Ectodermal cell (in vitro differentiated cells): ENCODE results near the gene ELFN2.

ENCODE experiments used
- H3K27ac ChIP-seq: 2 replicates; pipeline ENCODE4 v1.7.0; 2013; ENCODE audit warnings: mild to moderate bottlenecking, low read depth, low read length; ENCODE audit not compliant: insufficient read depth, poor library complexity, severe bottlenecking
- H3K27me3 ChIP-seq: 2 replicates; pipeline ENCODE4 v1.7.0; 2013; ENCODE audit warnings: mild to moderate bottlenecking, low read length; ENCODE audit not compliant: insufficient read depth, control insufficient read depth, poor library complexity, severe bottlenecking
- H3K36me3 ChIP-seq: one replicate; pipeline ENCODE4 v1.7.0; 2013; ENCODE audit warnings: low read length; ENCODE audit not compliant: control insufficient read depth, insufficient read depth
- H3K4me1 ChIP-seq: one replicate; pipeline ENCODE4 v1.7.0; 2013; ENCODE audit warnings: low read length; ENCODE audit not compliant: control insufficient read depth, insufficient read depth
- H3K4me3 ChIP-seq: 2 replicates; pipeline ENCODE4 v1.7.0; 2013; ENCODE audit warnings: low read depth, low read length, control low read depth; ENCODE audit not compliant: insufficient read depth
- H3K9me3 ChIP-seq: 2 replicates; pipeline ENCODE4 v1.7.0; 2013; ENCODE audit warnings: mild to moderate bottlenecking, low read length, moderate library complexity; ENCODE audit not compliant: control insufficient read depth
- WGBS, 2 experiments: methylation state at CpG; one replicate each; pipeline ENCODE4 v1.1.7; 2013; ENCODE audit warnings: missing lambda C conversion rate in 2 of 2; 5-methylcytosine and 5-hydroxymethylcytosine counted together

ELFN2 gene

GRCh38 chr22:37427711-37428635 is 694 bp upstream of the ELFN2 start:
- Histone ChIP-seq H3K4me1 (peaks cover 13% of the 10 kb centered on the region), H3K27me3 (peaks cover 55% of the 10 kb centered on the region), H3K36me3 (no peaks in the 10 kb centered on the region), H3K4me3 (peak overlapping the region; percentile 38), H3K9me3 (no peaks in the 10 kb centered on the region), H3K27ac (no peak overlapping the region)
- 23 to 24% methylated on average over 59 of the region's 59 CpGs for WGBS, 2 experiments

DNA sequence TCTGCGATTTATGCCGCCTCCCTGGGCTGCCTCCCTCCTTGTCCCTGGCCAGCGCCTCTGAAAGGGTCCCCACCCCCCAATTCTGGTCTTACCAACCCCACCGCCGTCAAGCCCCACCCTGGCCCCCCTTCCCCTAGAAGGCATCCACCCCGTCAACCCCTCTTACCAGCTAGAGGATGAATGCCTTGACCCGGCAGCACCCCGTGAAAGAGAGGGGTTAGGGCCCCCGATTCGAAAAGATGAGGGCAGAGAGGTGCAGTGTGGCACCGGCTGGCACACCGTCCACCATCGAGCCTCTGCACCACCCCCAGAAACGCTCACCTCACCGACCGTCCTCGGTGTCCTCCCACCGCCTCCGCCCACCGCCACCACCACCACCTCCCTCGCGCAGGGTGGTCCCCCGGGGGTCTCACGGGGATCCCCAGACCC is 559 bp downstream of the ELFN2 start:
- H3K27ac ChIP-seq: no peak overlapping the region
- no peaks in the 10 kb centered on the region for H3K36me3 ChIP-seq
- H3K9me3 ChIP-seq: no peaks in the 10 kb centered on the region
- peaks cover 13% of the 10 kb centered on the region for H3K4me1 ChIP-seq
- H3K4me3 ChIP-seq: peak overlapping the region; percentile 38
- WGBS, 2 experiments: 7 to 8% methylated on average over 24 of the region's 24 CpGs
- H3K27me3 ChIP-seq: peaks cover 59% of the 10 kb centered on the region

- WGBS, 2 experiments: 26 to 33% methylated on average over 43 of the region's 43 CpGs
- H3K27ac ChIP-seq: no peak overlapping the region
- no peaks in the 10 kb centered on the region for H3K36me3 ChIP-seq
- peaks cover 13% of the 10 kb centered on the region for H3K4me1 ChIP-seq
- H3K4me3 ChIP-seq: no peak overlapping the region
- peaks cover 66% of the 10 kb centered on the region for H3K27me3 ChIP-seq
- no peaks in the 10 kb centered on the region for H3K9me3 ChIP-seq
Observed at GRCh38 chr22:37425800-37426705, 1.2 kb downstream of the ELFN2 start.

GRCh38 chr22:37425369-37425768 is 1.9 kb downstream of the ELFN2 start:
- Histone ChIP-seq H3K4me1 (peaks cover 13% of the 10 kb centered on the region), H3K9me3 (no peaks in the 10 kb centered on the region), H3K27me3 (peaks cover 72% of the 10 kb centered on the region), H3K27ac (no peak overlapping the region), H3K4me3 (no peak overlapping the region), H3K36me3 (no peaks in the 10 kb centered on the region)
- 85 to 88% methylated on average over 11 of the region's 11 CpGs for WGBS, 2 experiments

DNA sequence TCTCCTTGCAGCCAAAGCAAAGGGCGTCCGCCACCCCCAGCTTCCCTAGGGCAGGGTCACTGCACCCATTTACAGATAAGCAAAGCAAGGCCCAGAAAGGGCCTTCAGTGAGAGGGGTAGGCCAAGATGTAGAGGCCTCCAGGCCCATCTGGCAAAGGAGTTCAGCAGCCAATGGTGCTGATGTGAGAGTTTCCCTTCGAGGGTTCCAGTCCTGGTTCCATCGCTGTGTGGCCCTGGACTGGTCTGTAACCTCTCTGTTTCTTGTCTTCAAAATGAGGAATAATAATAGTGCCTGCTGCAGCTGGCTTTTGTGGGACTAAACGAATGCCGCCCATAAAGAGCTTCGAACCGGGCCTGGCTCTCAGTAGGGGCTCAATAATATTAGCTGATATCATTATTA is 4.0 kb downstream of the ELFN2 start:
- 88 to 94% methylated on average over 6 to 8 of the region's 8 CpGs for WGBS, 2 experiments
- no peaks in the 10 kb centered on the region for H3K9me3 ChIP-seq
- H3K36me3 ChIP-seq: no peaks in the 10 kb centered on the region
- H3K4me1 ChIP-seq: peaks cover 27% of the 10 kb centered on the region
- peaks cover 86% of the 10 kb centered on the region for H3K27me3 ChIP-seq
- no peak overlapping the region for H3K4me3 ChIP-seq
- no peak overlapping the region for H3K27ac ChIP-seq

GRCh38 chr22:37421468-37421877 is 5.8 kb downstream of the ELFN2 start:
- Histone ChIP-seq H3K4me3 (no peak overlapping the region), H3K36me3 (no peaks in the 10 kb centered on the region), H3K27ac (no peak overlapping the region), H3K27me3 (peaks cover 69% of the 10 kb centered on the region), H3K9me3 (no peaks in the 10 kb centered on the region), H3K4me1 (peaks cover 39% of the 10 kb centered on the region)
- 82 to 85% methylated on average over 9 of the region's 9 CpGs for WGBS, 2 experiments

GRCh38 chr22:37420686-37421467 is 6.4 kb downstream of the ELFN2 start:
- H3K36me3 ChIP-seq: no peaks in the 10 kb centered on the region
- peak overlapping the region; percentile 46 for H3K4me3 ChIP-seq
- no peaks in the 10 kb centered on the region for H3K9me3 ChIP-seq
- H3K4me1 ChIP-seq: peaks cover 37% of the 10 kb centered on the region
- whole genome bisulfite sequencing, 2 experiments: 65 to 67% methylated on average over 18 of the region's 18 CpGs
- H3K27ac ChIP-seq: no peak overlapping the region
- H3K27me3 ChIP-seq: peaks cover 63% of the 10 kb centered on the region

DNA sequence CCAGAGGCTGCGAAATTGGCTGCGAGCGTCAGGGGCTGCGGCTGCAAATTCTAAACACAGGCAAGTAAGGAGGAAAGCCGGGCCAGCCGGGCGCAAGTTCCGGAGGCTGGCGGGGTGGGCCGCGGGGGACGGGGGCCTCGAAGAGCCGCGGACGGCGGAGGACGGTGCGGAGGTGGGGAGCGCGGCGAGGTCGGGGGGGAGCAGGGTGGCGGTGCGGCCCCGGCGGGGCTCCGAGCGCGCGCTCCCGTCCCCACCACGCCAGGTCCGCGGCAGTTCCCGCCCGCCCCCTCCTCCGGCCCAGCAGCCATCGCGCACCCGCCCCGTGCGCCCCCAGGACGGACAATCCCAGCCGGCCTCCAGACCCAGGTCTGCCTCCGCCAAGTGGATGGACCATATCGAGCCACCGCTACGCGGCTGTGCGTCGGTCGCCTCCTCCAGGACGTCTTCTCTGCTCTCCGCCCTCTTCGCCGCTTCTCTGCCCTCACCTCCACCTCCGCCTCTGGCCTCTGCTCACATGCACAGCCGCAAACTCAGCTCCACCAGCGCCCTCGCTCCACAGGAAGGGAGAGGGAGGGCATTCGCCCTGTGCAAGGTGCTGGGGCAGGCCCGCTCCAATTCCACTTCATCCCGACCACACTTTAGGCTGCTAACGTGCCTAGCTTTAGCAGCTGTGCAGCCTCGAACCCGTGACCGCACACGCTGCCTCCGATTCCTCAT is 7.2 kb downstream of the ELFN2 start:
- WGBS, 2 experiments: 2% methylated on average over 70 of the region's 70 CpGs
- peaks cover 56% of the 10 kb centered on the region for H3K27me3 ChIP-seq
- peak overlapping the region; percentile 46 for H3K4me3 ChIP-seq
- H3K27ac ChIP-seq: no peak overlapping the region
- no peaks in the 10 kb centered on the region for H3K9me3 ChIP-seq
- no peaks in the 10 kb centered on the region for H3K36me3 ChIP-seq
- peaks cover 37% of the 10 kb centered on the region for H3K4me1 ChIP-seq

DNA sequence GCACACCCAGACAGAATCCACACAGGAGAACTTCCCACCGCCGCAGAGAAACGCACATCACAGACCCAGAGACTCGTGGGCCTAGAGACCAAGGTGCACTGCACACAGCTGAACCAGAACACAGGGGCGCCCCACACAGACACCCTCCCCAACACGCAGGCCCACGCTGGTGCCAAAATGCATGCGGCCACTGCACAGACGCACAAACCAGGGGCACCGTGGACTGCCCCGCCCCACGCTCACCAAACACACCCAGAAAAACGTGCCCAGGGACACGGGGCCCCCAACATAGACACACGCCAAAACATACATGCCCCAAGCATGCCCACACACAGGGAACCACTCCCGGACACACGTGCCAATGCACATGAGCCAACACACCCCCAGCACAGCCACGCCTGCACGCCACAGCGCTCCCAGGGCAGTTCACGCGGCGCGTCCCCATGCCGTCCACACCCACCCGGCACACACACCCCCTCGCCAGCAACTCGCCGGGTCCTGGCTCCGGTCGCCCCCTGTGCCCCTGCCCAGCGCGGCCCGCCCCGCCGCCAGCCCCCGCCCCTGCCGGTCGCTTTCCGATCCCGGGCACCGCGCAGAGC is 7.8 kb downstream of the ELFN2 start:
- Histone ChIP-seq H3K27ac (no peak overlapping the region), H3K4me1 (peaks cover 37% of the 10 kb centered on the region), H3K4me3 (peak overlapping the region; percentile 46), H3K9me3 (no peaks in the 10 kb centered on the region), H3K36me3 (no peaks in the 10 kb centered on the region), H3K27me3 (peaks cover 49% of the 10 kb centered on the region)
- WGBS, 2 experiments: 35% methylated on average over 43 of the region's 43 CpGs
